HepG2 (cell line): ENCODE data around the gene PUS3. TPM values are rescaled to one million over a fixed set of nuclear protein-coding genes. Genes with fewer than 3 reads are reported as not detected.

ENCODE experiments used
- DBP ChIP-seq: sonication (generic); formaldehyde crosslinking; IDR thresholded peaks from 2 replicates; pipeline ENCODE4 v1.4.0; 2020; ENCODE audit warnings: missing genetic modification reagents; ENCODE audit errors: not compliant biosample characterization
- ELF3 ChIP-seq: IDR thresholded peaks from 2 replicates; pipeline ENCODE4 v1.6.1; 2016; ENCODE audit warnings: missing genetic modification reagents, missing compliant biosample characterization
- NAIF1 ChIP-seq: sonication (generic); formaldehyde crosslinking; IDR thresholded peaks from 2 replicates; pipeline ENCODE4 v1.5.0; 2020; ENCODE audit warnings: mild to moderate bottlenecking, missing genetic modification reagents, borderline replicate concordance
- PHF20 ChIP-seq: sonication (generic); formaldehyde crosslinking; IDR thresholded peaks from 2 replicates; pipeline ENCODE4 v1.5.0; 2020; ENCODE audit warnings: mild to moderate bottlenecking, missing genetic modification reagents
- POGZ ChIP-seq: sonication (generic); formaldehyde crosslinking; IDR thresholded peaks from 2 replicates; pipeline ENCODE4 v1.4.0; 2020; ENCODE audit warnings: mild to moderate bottlenecking, missing genetic modification reagents
- SMARCE1 ChIP-seq: fragments of 450-650 bp; IDR thresholded peaks from 2 replicates; pipeline ENCODE4 v1.6.1; 2017; ENCODE audit warnings: borderline replicate concordance
- TOE1 ChIP-seq: sonication (generic); formaldehyde crosslinking; IDR thresholded peaks from 2 replicates; pipeline ENCODE4 v1.4.0; 2020; ENCODE audit warnings: mild to moderate bottlenecking, missing genetic modification reagents
- ZNF331 ChIP-seq: sonication (generic); formaldehyde crosslinking; IDR thresholded peaks from 2 replicates; pipeline ENCODE4 v1.4.0; 2020; ENCODE audit warnings: missing genetic modification reagents
- polyA plus RNA-seq, 8 experiments: library from polyadenylated mRNA; depleted of rRNA in 3 of 8; stranded (reverse) in 7 of 8; unstranded in 1 of 8; fragments of >200 nt; fragmentation: Illumina TruSeq in 4 of 8; extraction: Trizol in 4 of 8; gene quantifications; 2 replicates each; pipeline versions ENCODE4 v1.2.1 to v1.2.3, GENCODE V29; 2011 to 2016; ENCODE audit warnings: low read depth in 4 of 8, missing spikeins in 1 of 8, mixed read lengths in 1 of 8; ENCODE audit not compliant: insufficient read depth in 1 of 8
- total RNA-seq, 5 experiments: library from RNA; depleted of rRNA; stranded (reverse); fragments of >200 nt; fragmentation: Illumina TruSeq; extraction: Trizol; gene quantifications; 2 replicates each; pipeline ENCODE4 v1.2.3, GENCODE V29; 2016; ENCODE audit warnings: low read depth in 1 of 5
- TF ChIP-seq, protein P1 (sequence below): sonication (generic); formaldehyde crosslinking; IDR thresholded peaks from 2 replicates; pipeline ENCODE4 v1.5.1; 2020; ENCODE audit warnings: missing genetic modification reagents, mild to moderate bottlenecking, borderline replicate concordance
- TF ChIP-seq, protein P2 (sequence below), 2 experiments: sonication (generic) in 1 of 2; formaldehyde crosslinking in 1 of 2; IDR thresholded peaks; 2 replicates each; pipeline versions ENCODE4 v1.6.1 to v1.9.0; 2014 to 2022; ENCODE audit warnings: antibody characterized with exemption in 1 of 2, borderline replicate concordance in 1 of 2, inconsistent platforms in 1 of 2, low read depth in 1 of 2, missing genetic modification reagents in 1 of 2
- TF ChIP-seq, protein P3 (sequence below): IDR thresholded peaks from 2 replicates; pipeline ENCODE4 v1.6.1; 2016; ENCODE audit warnings: low read depth, control low read depth
- TF ChIP-seq, protein P4 (sequence below): IDR thresholded peaks from 2 replicates; pipeline ENCODE4 v1.6.1; 2012; ENCODE audit warnings: low read length, improper control_type of control experiment

Gene PUS3
- total and polyA plus RNA-seq, 2 of the 13 experiments (the other 11 are each of a cell fraction or from before 2014, with no cell fraction given): 6.0 to 18.2 TPM

GRCh38 chr11:125902927-125903710 is at the start of gene PUS3 (continued):
- TF ChIP-seq, protein P1, sequence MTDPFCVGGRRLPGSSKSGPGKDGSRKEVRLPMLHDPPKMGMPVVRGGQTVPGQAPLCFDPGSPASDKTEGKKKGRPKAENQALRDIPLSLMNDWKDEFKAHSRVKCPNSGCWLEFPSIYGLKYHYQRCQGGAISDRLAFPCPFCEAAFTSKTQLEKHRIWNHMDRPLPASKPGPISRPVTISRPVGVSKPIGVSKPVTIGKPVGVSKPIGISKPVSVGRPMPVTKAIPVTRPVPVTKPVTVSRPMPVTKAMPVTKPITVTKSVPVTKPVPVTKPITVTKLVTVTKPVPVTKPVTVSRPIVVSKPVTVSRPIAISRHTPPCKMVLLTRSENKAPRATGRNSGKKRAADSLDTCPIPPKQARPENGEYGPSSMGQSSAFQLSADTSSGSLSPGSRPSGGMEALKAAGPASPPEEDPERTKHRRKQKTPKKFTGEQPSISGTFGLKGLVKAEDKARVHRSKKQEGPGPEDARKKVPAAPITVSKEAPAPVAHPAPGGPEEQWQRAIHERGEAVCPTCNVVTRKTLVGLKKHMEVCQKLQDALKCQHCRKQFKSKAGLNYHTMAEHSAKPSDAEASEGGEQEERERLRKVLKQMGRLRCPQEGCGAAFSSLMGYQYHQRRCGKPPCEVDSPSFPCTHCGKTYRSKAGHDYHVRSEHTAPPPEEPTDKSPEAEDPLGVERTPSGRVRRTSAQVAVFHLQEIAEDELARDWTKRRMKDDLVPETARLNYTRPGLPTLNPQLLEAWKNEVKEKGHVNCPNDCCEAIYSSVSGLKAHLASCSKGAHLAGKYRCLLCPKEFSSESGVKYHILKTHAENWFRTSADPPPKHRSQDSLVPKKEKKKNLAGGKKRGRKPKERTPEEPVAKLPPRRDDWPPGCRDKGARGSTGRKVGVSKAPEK: no peak
- TF ChIP-seq, protein P2, sequence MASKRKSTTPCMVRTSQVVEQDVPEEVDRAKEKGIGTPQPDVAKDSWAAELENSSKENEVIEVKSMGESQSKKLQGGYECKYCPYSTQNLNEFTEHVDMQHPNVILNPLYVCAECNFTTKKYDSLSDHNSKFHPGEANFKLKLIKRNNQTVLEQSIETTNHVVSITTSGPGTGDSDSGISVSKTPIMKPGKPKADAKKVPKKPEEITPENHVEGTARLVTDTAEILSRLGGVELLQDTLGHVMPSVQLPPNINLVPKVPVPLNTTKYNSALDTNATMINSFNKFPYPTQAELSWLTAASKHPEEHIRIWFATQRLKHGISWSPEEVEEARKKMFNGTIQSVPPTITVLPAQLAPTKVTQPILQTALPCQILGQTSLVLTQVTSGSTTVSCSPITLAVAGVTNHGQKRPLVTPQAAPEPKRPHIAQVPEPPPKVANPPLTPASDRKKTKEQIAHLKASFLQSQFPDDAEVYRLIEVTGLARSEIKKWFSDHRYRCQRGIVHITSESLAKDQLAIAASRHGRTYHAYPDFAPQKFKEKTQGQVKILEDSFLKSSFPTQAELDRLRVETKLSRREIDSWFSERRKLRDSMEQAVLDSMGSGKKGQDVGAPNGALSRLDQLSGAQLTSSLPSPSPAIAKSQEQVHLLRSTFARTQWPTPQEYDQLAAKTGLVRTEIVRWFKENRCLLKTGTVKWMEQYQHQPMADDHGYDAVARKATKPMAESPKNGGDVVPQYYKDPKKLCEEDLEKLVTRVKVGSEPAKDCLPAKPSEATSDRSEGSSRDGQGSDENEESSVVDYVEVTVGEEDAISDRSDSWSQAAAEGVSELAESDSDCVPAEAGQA (IDR thresholded peaks at IDR 0.05; ENCODE audit: low read depth): 0 out of 2 replicates have a peak, but pooled peaks have one; percentile 22
- TF ChIP-seq, protein P2 (CRISPR knock-in tag; IDR thresholded peaks at IDR 0.05; ENCODE audit: borderline replicate concordance): no peak
- TF ChIP-seq POGZ (peak; percentile 28; the same call in 1 of the 2 replicates), PHF20 (CRISPR knock-in tag) (peak; percentile 74; the same call in 1 of the 2 replicates), SMARCE1 (no peak), TOE1 (no peak), ELF3 (CRISPR knock-in tag) (0 out of 2 replicates have a peak, but pooled peaks have one; percentile 46), ZNF331 (peak; percentile 29; the same call in 1 of the 2 replicates), DBP (CRISPR knock-in tag) (no peak), NAIF1 (CRISPR knock-in tag) (no peak)
- TF ChIP-seq, protein P3, sequence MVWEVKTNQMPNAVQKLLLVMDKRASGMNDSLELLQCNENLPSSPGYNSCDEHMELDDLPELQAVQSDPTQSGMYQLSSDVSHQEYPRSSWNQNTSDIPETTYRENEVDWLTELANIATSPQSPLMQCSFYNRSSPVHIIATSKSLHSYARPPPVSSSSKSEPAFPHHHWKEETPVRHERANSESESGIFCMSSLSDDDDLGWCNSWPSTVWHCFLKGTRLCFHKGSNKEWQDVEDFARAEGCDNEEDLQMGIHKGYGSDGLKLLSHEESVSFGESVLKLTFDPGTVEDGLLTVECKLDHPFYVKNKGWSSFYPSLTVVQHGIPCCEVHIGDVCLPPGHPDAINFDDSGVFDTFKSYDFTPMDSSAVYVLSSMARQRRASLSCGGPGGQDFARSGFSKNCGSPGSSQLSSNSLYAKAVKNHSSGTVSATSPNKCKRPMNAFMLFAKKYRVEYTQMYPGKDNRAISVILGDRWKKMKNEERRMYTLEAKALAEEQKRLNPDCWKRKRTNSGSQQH (CRISPR knock-in tag): peak; percentile 21; the same call in 1 of the 2 replicates
- TF ChIP-seq, protein P4, sequence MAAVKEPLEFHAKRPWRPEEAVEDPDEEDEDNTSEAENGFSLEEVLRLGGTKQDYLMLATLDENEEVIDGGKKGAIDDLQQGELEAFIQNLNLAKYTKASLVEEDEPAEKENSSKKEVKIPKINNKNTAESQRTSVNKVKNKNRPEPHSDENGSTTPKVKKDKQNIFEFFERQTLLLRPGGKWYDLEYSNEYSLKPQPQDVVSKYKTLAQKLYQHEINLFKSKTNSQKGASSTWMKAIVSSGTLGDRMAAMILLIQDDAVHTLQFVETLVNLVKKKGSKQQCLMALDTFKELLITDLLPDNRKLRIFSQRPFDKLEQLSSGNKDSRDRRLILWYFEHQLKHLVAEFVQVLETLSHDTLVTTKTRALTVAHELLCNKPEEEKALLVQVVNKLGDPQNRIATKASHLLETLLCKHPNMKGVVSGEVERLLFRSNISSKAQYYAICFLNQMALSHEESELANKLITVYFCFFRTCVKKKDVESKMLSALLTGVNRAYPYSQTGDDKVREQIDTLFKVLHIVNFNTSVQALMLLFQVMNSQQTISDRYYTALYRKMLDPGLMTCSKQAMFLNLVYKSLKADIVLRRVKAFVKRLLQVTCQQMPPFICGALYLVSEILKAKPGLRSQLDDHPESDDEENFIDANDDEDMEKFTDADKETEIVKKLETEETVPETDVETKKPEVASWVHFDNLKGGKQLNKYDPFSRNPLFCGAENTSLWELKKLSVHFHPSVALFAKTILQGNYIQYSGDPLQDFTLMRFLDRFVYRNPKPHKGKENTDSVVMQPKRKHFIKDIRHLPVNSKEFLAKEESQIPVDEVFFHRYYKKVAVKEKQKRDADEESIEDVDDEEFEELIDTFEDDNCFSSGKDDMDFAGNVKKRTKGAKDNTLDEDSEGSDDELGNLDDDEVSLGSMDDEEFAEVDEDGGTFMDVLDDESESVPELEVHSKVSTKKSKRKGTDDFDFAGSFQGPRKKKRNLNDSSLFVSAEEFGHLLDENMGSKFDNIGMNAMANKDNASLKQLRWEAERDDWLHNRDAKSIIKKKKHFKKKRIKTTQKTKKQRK: no peak
